Testis (tissue), 3 donors: Measurements from ENCODE around the gene SLC45A1. TPM values are rescaled to one million over a fixed set of nuclear protein-coding genes. Genes with fewer than 3 reads are reported as not detected.

Experiments
- DNase-seq: peaks from one replicate; pipeline ENCODE4 v3.0.0-alpha.2; 2019
- H3K27ac ChIP-seq, 2 donors: fragments of 200-600 bp; sonication (generic); one replicate each; pipeline ENCODE4 v1.5.1; 2019
- H3K27me3 ChIP-seq: fragments of 200-600 bp; sonication (generic); one replicate; pipeline ENCODE4 v1.5.1; 2019
- H3K36me3 ChIP-seq: fragments of 200-600 bp; sonication (generic); one replicate; pipeline ENCODE4 v1.5.1; 2017; ENCODE audit warnings: low read depth; ENCODE audit errors: missing control alignments
- H3K4me1 ChIP-seq: fragments of 200-600 bp; sonication (generic); one replicate; pipeline ENCODE4 v1.5.1; 2019
- H3K4me3 ChIP-seq, 2 donors: fragments of 200-600 bp; sonication (generic); one replicate each; pipeline ENCODE4 v1.5.1; 2017 to 2019
- H3K9me3 ChIP-seq: fragments of 200-600 bp; sonication (generic); one replicate; pipeline ENCODE4 v1.5.1; 2017
- CTCF ChIP-seq, 3 experiments: fragments of 450-650 bp in 2 of 3; fragments of 200-600 bp in 1 of 3; sonication (generic) in 1 of 3; IDR thresholded peaks; one replicate each; pipeline ENCODE4 v1.5.1; 2016 to 2019; ENCODE audit warnings: antibody characterized with exemption in 3 of 3, mild to moderate bottlenecking in 2 of 3, moderate library complexity in 1 of 3
- POLR2A ChIP-seq: fragments of 450-650 bp; IDR thresholded peaks from one replicate; pipeline ENCODE4 v1.6.1; 2017; ENCODE audit warnings: antibody characterized with exemption, mild to moderate bottlenecking, moderate library complexity
- WGBS, 2 donors: methylation state at CpG; one replicate each; pipeline ENCODE4 v1.1.5; 2018; 5-methylcytosine and 5-hydroxymethylcytosine counted together
- intact Hi-C: fragments of 100-400 bp; cut with DNase I; formaldehyde crosslinking; loops from one replicate; pipeline ENCODE4 v1.15.1; 2023; ENCODE audit warnings: low total_unique reads
- polyA plus RNA-seq: library from polyadenylated mRNA; stranded (reverse); fragments of 350-450 nt; fragmentation: Illumina TruSeq; extraction: RNeasy Lipid Tissue Mini Kit (QIAGEN cat#74804); gene quantifications from one replicate; pipeline ENCODE4 v1.2.3, GENCODE V29; 2014; ENCODE audit warnings: low read depth, low replicate concordance; ENCODE audit not compliant: insufficient read depth
- total RNA-seq, 2 donors: library from RNA; depleted of rRNA; stranded (reverse); fragments of >200 nt; gene quantifications; one replicate each; pipeline ENCODE4 v1.2.3, GENCODE V29; 2016

Gene SLC45A1
- total and polyA plus RNA-seq, 3 donors from 2014 or later, result 5.6 to 9.0 (median 8.5) TPM

- Histone ChIP-seq H3K27me3 (no peaks in the 10 kb centered on the region), H3K9me3 (no peaks in the 10 kb centered on the region), H3K4me3 (no peak overlapping the region), H3K4me1 (no peaks in the 10 kb centered on the region), H3K36me3 (no peaks in the 10 kb centered on the region), H3K27ac (no peak overlapping the region)
- intact Hi-C loops, result no loop called here
- DNase-seq, result no peak
- WGBS, 2 donors, result 81 to 88% methylated on average over 3 to 4 of the region's 4 CpGs
- TF ChIP-seq CTCF (IDR thresholded peaks at IDR 0.05), result no peak
- no peak for TF ChIP-seq POLR2A
Observed at GRCh38 chr1:8297245-8297644, 20.7 kb upstream of the SLC45A1 start.

- Histone ChIP-seq H3K9me3 (no peaks in the 10 kb centered on the region), H3K4me3 (no peak overlapping the region), H3K27me3 (no peaks in the 10 kb centered on the region), H3K4me1 (no peaks in the 10 kb centered on the region), H3K36me3 (no peaks in the 10 kb centered on the region), H3K27ac (no peak overlapping the region)
- 92 to 96% methylated on average over 5 of the region's 5 CpGs for WGBS, 2 donors
- TF ChIP-seq POLR2A (no peak), CTCF (IDR thresholded peaks at IDR 0.05) (no peak)
- no peak for DNase-seq
- intact Hi-C loops, result no loop called here
Observed at GRCh38 chr1:8299963-8300362, 18.0 kb upstream of the SLC45A1 start.

- Histone ChIP-seq H3K4me3 (peak overlapping the region; percentile 16 to 29), H3K27ac (no peak overlapping the region)
- intact Hi-C loops, result no loop called here
Observed at GRCh38 chr1:8302081-8302956, 15.6 kb upstream of the SLC45A1 start.

GRCh38 chr1:8303141-8303540 lies 14.8 kb upstream of the SLC45A1 start:
- DNase-seq, result no peak
- no peaks in the 10 kb centered on the region for H3K4me1 ChIP-seq
- no peak overlapping the region for H3K4me3 ChIP-seq
- H3K27ac ChIP-seq, result no peak overlapping the region
- intact Hi-C loops, result no loop called here
- 61 to 84% methylated on average over 3 of the region's 3 CpGs for WGBS, 2 donors
- no peaks in the 10 kb centered on the region for H3K9me3 ChIP-seq
- no peaks in the 10 kb centered on the region for H3K27me3 ChIP-seq
- TF ChIP-seq CTCF (IDR thresholded peaks at IDR 0.05) (no peak), POLR2A (no peak)
- no peaks in the 10 kb centered on the region for H3K36me3 ChIP-seq

More at GRCh38 chr1:8302081-8302956, 15.6 kb upstream of the SLC45A1 start:
- Histone ChIP-seq H3K9me3 (no peaks in the 10 kb centered on the region), H3K4me1 (no peaks in the 10 kb centered on the region), H3K27me3 (no peaks in the 10 kb centered on the region), H3K36me3 (no peaks in the 10 kb centered on the region)
- peak; percentile 34 for DNase-seq
- no peak for TF ChIP-seq POLR2A
- no peak for TF ChIP-seq CTCF (IDR thresholded peaks at IDR 0.05)
- 31 to 37% methylated on average over 22 of the region's 22 CpGs for WGBS, 2 donors

GRCh38 chr1:8303876-8304275 lies 14.0 kb upstream of the SLC45A1 start:
- WGBS, 2 donors, result 68 to 87% methylated on average over 4 of the region's 4 CpGs
- no peaks in the 10 kb centered on the region for H3K36me3 ChIP-seq
- H3K9me3 ChIP-seq, result no peaks in the 10 kb centered on the region
- no peaks in the 10 kb centered on the region for H3K27me3 ChIP-seq
- DNase-seq, result no peak
- H3K4me3 ChIP-seq, result no peak overlapping the region
- intact Hi-C loops, result no loop called here
- H3K4me1 ChIP-seq, result no peaks in the 10 kb centered on the region
- no peak overlapping the region for H3K27ac ChIP-seq
- TF ChIP-seq CTCF (IDR thresholded peaks at IDR 0.05) (no peak), POLR2A (no peak)
